22Rv1 (cell line): ENCODE results near the gene STK10.

ENCODE experiments used
- H3K27ac ChIP-seq: fragments of 450-650 bp; 2 replicates; pipeline ENCODE4 v1.5.1; 2017
- CTCF ChIP-seq: fragments of 450-650 bp; IDR thresholded peaks from 2 replicates; pipeline ENCODE4 v1.5.1; 2017; ENCODE audit warnings: mild to moderate bottlenecking
- ZFX ChIP-seq: fragments of 450-650 bp; IDR thresholded peaks from 2 replicates; pipeline ENCODE4 v1.6.1; 2017; ENCODE audit warnings: antibody characterized with exemption, borderline replicate concordance

Gene STK10

GRCh38 chr5:172048539-172049101, 139.4 kb downstream of the STK10 start:
- no peak for TF ChIP-seq ZFX
- no peak for TF ChIP-seq CTCF
- no peak overlapping the region for H3K27ac ChIP-seq

GRCh38 chr5:172048170-172048422, 139.9 kb downstream of the STK10 start:
- TF ChIP-seq CTCF, result no peak
- TF ChIP-seq ZFX, result no peak
- H3K27ac ChIP-seq, result no peak overlapping the region

- no peak overlapping the region for H3K27ac ChIP-seq
- TF ChIP-seq ZFX (no peak), CTCF (no peak)
These were observed 141.4 kb downstream of the STK10 start for GRCh38 chr5:172046593-172046992.

- TF ChIP-seq ZFX (no peak), CTCF (no peak)
- H3K27ac ChIP-seq, result no peak overlapping the region
These were observed 142.8 kb downstream of the STK10 start for GRCh38 chr5:172045315-172045632.

- no peak overlapping the region for H3K27ac ChIP-seq
- TF ChIP-seq CTCF, result no peak
- no peak for TF ChIP-seq ZFX
These were observed 143.3 kb downstream of the STK10 start for GRCh38 chr5:172044631-172045314.

GRCh38 chr5:172043865-172044264, 144.2 kb downstream of the STK10 start:
- TF ChIP-seq CTCF (no peak), ZFX (no peak)
- H3K27ac ChIP-seq, result no peak overlapping the region

GRCh38 chr5:172042183-172042582, 145.8 kb downstream of the STK10 start:
- TF ChIP-seq CTCF (no peak), ZFX (no peak)

More at GRCh38 chr5:172042183-172042582, 145.8 kb downstream of the STK10 start:
- H3K27ac ChIP-seq, result no peak overlapping the region
